Loucy (cell line): ENCODE data around the gene PAX2.

Experiments
- H2AFZ ChIP-seq: fragments of 200-600 bp; sonication (generic); 2 replicates; pipeline ENCODE4 v1.6.0; 2016; ENCODE audit warnings: antibody characterized with exemption, mild to moderate bottlenecking, low read length, moderate library complexity
- H3F3A ChIP-seq: fragments of 200-600 bp; 2 replicates; pipeline ENCODE4 v1.6.0; 2016; ENCODE audit warnings: antibody characterized with exemption, low read depth, mild to moderate bottlenecking
- H3K27me3 ChIP-seq: fragments of 200-600 bp; sonication (generic); 2 replicates; pipeline ENCODE4 v1.6.1; 2014; ENCODE audit warnings: low read length, mild to moderate bottlenecking; ENCODE audit not compliant: insufficient read depth, poor library complexity, severe bottlenecking
- H3K36me3 ChIP-seq: fragments of 200-600 bp; sonication (generic); 2 replicates; pipeline ENCODE4 v1.6.1; 2016; ENCODE audit warnings: low read length; ENCODE audit not compliant: insufficient read depth
- H3K4me1 ChIP-seq: fragments of 200-600 bp; sonication (generic); 2 replicates; pipeline ENCODE4 v1.5.1; 2014; ENCODE audit warnings: low read length, mild to moderate bottlenecking; ENCODE audit not compliant: insufficient read depth, poor library complexity, severe bottlenecking
- H3K4me2 ChIP-seq: fragments of 200-600 bp; sonication (generic); 2 replicates; pipeline ENCODE4 v1.6.0; 2014; ENCODE audit warnings: antibody characterized with exemption, low read length, low read depth, mild to moderate bottlenecking; ENCODE audit not compliant: poor library complexity, severe bottlenecking
- H3K4me3 ChIP-seq: fragments of 200-600 bp; sonication (generic); 2 replicates; pipeline ENCODE4 v1.5.1; 2014; ENCODE audit warnings: low read length, mild to moderate bottlenecking, mixed read lengths; ENCODE audit not compliant: poor library complexity, severe bottlenecking
- H3K79me2 ChIP-seq: fragments of 200-600 bp; sonication (generic); 2 replicates; pipeline ENCODE4 v1.6.1; 2014; ENCODE audit warnings: low read length; ENCODE audit not compliant: insufficient read depth
- H3K9ac ChIP-seq: fragments of 200-600 bp; sonication (generic); 2 replicates; pipeline ENCODE4 v1.6.0; 2014; ENCODE audit warnings: mild to moderate bottlenecking, low read depth, low read length, moderate library complexity; ENCODE audit not compliant: poor library complexity, severe bottlenecking
- H3K9me2 ChIP-seq: fragments of 200-600 bp; sonication (generic); replicated peaks from 2 replicates; pipeline ENCODE4 v1.6.1; 2016; ENCODE audit warnings: low read depth, low read length, mixed read lengths
- H3K9me3 ChIP-seq: fragments of 200-600 bp; sonication (generic); 2 replicates; pipeline ENCODE4 v1.6.1; 2014; ENCODE audit warnings: mild to moderate bottlenecking, antibody characterized with exemption, low read length, low read depth; ENCODE audit not compliant: insufficient read depth
- H4K20me1 ChIP-seq: fragments of 200-600 bp; sonication (generic); 2 replicates; pipeline ENCODE4 v1.6.0; 2014; ENCODE audit warnings: antibody characterized with exemption, low read length, mild to moderate bottlenecking; ENCODE audit not compliant: insufficient read depth, poor library complexity, severe bottlenecking
- EZH2phosphoT487 ChIP-seq: fragments of 200-600 bp; IDR thresholded peaks from 2 replicates; pipeline ENCODE4 v1.6.1; 2018; ENCODE audit warnings: antibody characterized with exemption, mild to moderate bottlenecking, moderate library complexity, borderline replicate concordance
- TF ChIP-seq, protein P1 (sequence below): fragments of 200-600 bp; sonication (generic); conservative IDR thresholded peaks from 2 replicates; pipeline ENCODE4 v1.5.1; 2014; ENCODE audit warnings: mild to moderate bottlenecking, antibody characterized with exemption, low read length

PAX2 gene

GRCh38 chr10:100835810-100836209, 90.4 kb downstream of the PAX2 start:
- no peak overlapping the region for H3K9ac ChIP-seq
- no peaks in the 10 kb centered on the region for H3K79me2 ChIP-seq
- H3F3A ChIP-seq: no peaks in the 10 kb centered on the region
- no peaks in the 10 kb centered on the region for H3K36me3 ChIP-seq
- no peak overlapping the region for H3K4me2 ChIP-seq
- H3K9me2 ChIP-seq: no peaks in the 10 kb centered on the region
- H4K20me1 ChIP-seq: no peaks in the 10 kb centered on the region
- no peak overlapping the region for H3K4me3 ChIP-seq
- no peak overlapping the region for H2AFZ ChIP-seq
- no peak for TF ChIP-seq EZH2phosphoT487
- TF ChIP-seq, protein P1, sequence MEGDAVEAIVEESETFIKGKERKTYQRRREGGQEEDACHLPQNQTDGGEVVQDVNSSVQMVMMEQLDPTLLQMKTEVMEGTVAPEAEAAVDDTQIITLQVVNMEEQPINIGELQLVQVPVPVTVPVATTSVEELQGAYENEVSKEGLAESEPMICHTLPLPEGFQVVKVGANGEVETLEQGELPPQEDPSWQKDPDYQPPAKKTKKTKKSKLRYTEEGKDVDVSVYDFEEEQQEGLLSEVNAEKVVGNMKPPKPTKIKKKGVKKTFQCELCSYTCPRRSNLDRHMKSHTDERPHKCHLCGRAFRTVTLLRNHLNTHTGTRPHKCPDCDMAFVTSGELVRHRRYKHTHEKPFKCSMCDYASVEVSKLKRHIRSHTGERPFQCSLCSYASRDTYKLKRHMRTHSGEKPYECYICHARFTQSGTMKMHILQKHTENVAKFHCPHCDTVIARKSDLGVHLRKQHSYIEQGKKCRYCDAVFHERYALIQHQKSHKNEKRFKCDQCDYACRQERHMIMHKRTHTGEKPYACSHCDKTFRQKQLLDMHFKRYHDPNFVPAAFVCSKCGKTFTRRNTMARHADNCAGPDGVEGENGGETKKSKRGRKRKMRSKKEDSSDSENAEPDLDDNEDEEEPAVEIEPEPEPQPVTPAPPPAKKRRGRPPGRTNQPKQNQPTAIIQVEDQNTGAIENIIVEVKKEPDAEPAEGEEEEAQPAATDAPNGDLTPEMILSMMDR: no peak
- no peaks in the 10 kb centered on the region for H3K9me3 ChIP-seq
- peaks cover 52% of the 10 kb centered on the region for H3K4me1 ChIP-seq
- no peaks in the 10 kb centered on the region for H3K27me3 ChIP-seq

DNA sequence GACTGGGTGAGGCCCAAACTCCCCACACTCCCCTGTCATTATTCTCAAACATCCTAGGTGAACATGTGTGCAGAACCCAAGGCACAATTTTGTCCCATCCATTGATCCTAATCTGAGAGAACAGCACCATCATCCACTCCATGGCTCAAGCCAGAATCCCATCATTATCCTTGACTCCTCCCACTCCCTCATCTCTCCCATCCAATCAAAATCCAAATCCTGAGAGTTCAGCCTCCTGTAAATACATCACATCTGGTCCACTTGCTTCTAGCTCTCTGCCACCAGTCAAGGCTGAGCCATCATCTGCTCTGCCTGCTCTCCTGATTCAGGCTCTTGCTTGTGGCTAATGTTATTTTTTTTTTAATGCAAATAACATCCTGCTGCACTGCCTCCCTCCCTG, 91.5 kb downstream of the PAX2 start:
- Histone ChIP-seq H3K4me1 (peaks cover 42% of the 10 kb centered on the region), H3K4me2 (no peak overlapping the region), H3K79me2 (no peaks in the 10 kb centered on the region), H3K9ac (no peak overlapping the region), H4K20me1 (no peaks in the 10 kb centered on the region), H3F3A (no peaks in the 10 kb centered on the region), H3K9me2 (no peaks in the 10 kb centered on the region), H3K27me3 (no peaks in the 10 kb centered on the region), H2AFZ (no peak overlapping the region), H3K9me3 (no peaks in the 10 kb centered on the region), H3K36me3 (no peaks in the 10 kb centered on the region), H3K4me3 (no peak overlapping the region)
- no peak for TF ChIP-seq EZH2phosphoT487
- TF ChIP-seq, protein P1: no peak

GRCh38 chr10:100837300-100837699, 91.9 kb downstream of the PAX2 start:
- no peaks in the 10 kb centered on the region for H3K27me3 ChIP-seq
- peaks cover 37% of the 10 kb centered on the region for H3K4me1 ChIP-seq
- H3K9ac ChIP-seq: no peak overlapping the region
- H3K4me3 ChIP-seq: no peak overlapping the region
- no peaks in the 10 kb centered on the region for H3K9me2 ChIP-seq
- H3K79me2 ChIP-seq: no peaks in the 10 kb centered on the region
- H3K9me3 ChIP-seq: no peaks in the 10 kb centered on the region
- H3K4me2 ChIP-seq: no peak overlapping the region
- no peaks in the 10 kb centered on the region for H3F3A ChIP-seq
- TF ChIP-seq EZH2phosphoT487: no peak
- TF ChIP-seq, protein P1: no peak
- H2AFZ ChIP-seq: no peak overlapping the region
- no peaks in the 10 kb centered on the region for H4K20me1 ChIP-seq
- H3K36me3 ChIP-seq: no peaks in the 10 kb centered on the region
